NCI-H1436 (cell line): ENCODE data around the gene SLC6A5.

Experiments
- DNase-seq: peaks from one replicate; lab custom pipeline; 2025; lab: John Stamatoyannopoulos, UW

SLC6A5 gene

GRCh38 chr11:20596205-20597153 lies 2.9 kb upstream of the SLC6A5 start:
- no peak for DNase-seq

DNA sequence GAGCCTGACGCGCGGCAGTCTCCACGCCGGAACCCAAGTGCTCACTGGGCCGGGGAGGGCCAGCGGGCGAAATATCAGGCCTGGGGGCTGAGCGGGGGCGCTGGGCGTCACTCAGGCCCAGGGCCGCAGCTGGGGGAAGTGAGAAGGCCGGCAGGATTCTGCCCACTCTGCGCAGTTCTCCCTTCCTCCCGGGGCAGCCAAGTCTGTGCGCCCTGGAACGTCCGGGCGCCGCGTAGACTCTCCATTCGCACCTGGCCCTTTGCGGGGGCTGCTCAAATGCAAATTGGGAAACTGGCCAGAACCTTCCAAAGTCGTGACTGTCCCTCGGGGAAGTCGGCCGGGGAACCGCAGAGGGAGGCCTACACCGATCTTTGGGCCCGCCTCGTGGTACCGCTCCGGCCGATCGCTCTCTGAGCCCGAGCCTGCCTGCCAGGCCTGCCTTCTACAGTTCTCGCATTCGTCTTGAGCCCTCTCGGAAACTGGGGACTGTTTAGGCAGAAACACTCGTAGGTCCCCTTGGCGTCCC lies 2.2 kb upstream of the SLC6A5 start:
- no peak for DNase-seq

DNA sequence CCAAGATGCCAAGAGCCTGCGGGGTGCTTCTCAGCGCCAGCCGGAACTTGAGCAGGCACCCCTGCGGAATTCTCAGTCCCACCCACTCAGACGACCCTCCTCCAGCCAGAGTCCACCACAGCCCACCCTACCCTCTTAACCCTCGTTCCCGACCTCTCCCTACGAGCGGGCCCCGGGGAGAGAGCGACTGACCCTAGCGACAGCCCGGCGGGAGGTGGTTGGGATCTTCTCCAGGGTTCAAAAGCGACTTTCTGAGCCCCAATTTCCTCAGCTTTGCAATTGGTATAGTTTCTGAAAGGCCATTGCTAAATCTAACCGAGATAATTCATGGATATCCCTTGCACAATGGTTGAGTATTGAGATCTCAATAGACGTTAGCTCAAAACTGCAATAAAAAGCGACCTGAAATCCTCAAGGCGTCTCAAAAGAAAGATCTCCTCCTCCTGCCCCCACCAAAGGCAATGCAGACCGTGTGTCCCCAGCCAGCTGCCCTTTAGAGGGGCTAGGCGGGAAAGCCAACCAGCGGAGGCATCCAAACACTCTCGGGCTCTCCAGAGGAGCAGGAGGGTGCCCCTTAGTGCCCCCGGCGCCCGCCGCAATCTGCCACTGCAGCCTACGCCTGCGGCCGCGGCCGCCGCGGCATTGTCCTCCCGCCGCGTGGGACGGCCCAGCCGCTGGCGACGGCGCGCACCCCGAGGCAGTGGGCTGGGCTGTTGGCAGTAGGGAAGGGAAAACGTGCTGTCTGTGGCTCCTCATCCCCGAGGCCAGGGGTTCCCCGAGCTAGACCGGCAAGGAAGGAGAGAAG lies 1.5 kb upstream of the SLC6A5 start:
- no peak for DNase-seq

- DNase-seq, result no peak
These were observed 916 bp upstream of the SLC6A5 start for GRCh38 chr11:20598492-20598891.

- DNase-seq, result no peak
These were observed 575 bp downstream of the SLC6A5 start for GRCh38 chr11:20600020-20600346.

DNA sequence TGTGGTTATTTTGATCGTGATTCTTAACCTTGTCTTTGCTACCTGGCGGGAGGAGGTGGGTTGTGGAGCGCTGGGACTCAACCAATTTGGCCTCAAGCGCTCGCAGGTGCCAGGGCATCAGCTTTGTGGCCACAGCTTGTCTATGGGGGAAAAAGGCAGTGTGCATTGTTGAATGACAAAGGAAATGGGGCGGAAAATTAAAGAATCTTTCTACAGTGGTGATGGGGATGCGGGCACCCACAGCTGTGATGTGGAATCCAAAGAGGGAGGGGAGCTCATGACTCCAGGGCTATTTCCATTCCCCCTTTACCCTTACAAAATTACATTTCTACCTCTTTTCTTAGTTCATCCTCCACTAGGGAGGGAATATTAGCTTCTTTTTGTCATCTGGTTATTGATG lies 1.1 kb downstream of the SLC6A5 start:
- no peak for DNase-seq

GRCh38 chr11:20601221-20601914 lies 2.0 kb downstream of the SLC6A5 start:
- DNase-seq, result no peak

DNA sequence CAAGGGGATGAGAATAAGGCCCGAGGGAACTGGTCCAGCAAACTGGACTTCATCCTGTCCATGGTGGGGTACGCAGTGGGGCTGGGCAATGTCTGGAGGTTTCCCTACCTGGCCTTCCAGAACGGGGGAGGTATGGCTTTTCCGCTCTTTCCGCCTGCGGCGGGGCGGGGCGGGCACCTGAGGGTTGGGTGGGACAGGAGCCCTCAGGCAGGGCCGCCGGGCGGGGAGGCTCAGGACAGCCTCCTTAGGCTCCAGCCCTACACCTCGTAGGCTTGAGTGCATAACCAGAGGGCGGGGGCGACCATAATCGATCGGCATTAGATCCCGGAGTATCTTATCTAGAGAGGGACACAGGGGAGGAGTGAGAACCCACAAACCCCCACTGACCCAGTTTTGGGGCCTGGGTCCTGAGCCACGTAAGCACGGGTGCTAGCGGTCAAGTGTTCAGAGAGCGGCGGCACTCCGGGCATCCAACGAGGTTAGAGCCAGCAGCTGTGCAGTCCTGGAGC lies 4.9 kb downstream of the SLC6A5 start:
- no peak for DNase-seq

DNA sequence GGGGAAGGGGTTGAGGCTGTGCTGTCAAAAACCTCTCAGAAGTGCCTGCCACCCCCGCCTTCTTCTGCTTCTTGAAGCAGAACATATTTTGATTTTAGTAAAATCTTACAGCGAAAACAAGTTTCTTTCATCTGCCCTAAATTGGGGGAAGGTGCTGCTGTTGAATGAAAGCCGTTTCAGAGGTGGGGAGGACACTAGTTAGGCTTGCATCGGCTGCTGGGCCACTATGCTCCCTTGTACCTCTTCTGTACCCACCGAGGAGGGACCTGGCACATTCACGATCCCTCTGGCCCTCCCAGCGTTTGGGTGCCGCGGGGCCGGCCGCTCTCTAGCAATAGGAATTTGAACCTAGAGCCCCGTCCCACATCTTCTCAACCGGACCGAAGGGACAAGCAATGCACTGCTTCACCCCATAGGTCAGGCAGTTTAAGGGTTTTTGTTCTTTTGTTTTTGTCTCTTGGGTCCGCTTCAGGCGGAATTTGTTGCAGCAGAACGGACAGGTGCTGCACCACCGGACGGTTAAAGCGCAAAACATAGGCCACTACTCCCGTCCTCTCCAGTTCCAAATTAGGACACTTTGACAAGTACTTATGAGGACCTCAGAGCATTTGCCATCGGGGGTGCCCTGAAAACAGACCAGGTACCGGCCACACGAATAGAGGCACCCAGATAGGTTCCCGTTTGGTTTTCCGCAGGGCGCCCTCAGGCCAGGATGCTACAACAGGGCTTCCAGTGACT lies 5.6 kb downstream of the SLC6A5 start:
- no peak for DNase-seq

- DNase-seq, result no peak
These were observed 6.2 kb downstream of the SLC6A5 start for GRCh38 chr11:20605602-20606091.

- no peak for DNase-seq
These were observed 9.5 kb downstream of the SLC6A5 start for GRCh38 chr11:20608934-20609333.

- peak; percentile 88 for DNase-seq
These were observed 10.6 kb downstream of the SLC6A5 start for GRCh38 chr11:20609727-20610707.

- DNase-seq, result no peak
These were observed 11.4 kb downstream of the SLC6A5 start for GRCh38 chr11:20610825-20611224.

- no peak for DNase-seq
These were observed 12.0 kb downstream of the SLC6A5 start for GRCh38 chr11:20611445-20611844.

DNA sequence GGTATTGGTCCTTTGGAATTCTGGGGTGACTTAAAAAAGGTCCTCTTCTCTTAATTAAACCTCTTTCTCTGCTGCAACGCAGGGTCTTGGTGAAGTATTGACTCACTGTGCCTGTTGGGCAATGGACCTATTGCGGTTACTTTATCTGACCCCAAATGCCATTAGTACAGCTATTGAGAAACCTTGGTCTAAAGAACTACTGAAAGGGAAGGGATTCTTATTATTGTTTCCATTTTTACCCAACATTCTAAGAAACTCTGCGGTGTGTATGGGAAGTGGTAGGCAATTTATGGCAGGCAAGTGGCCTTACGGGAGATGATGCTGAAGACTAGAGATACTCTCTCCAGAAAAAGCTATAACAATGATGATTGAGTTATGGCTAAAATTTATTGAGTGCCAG lies 12.5 kb downstream of the SLC6A5 start:
- no peak for DNase-seq

GRCh38 chr11:20612416-20612815 lies 13.0 kb downstream of the SLC6A5 start:
- no peak for DNase-seq

GRCh38 chr11:20616920-20617319 lies 17.5 kb downstream of the SLC6A5 start:
- DNase-seq, result no peak

DNA sequence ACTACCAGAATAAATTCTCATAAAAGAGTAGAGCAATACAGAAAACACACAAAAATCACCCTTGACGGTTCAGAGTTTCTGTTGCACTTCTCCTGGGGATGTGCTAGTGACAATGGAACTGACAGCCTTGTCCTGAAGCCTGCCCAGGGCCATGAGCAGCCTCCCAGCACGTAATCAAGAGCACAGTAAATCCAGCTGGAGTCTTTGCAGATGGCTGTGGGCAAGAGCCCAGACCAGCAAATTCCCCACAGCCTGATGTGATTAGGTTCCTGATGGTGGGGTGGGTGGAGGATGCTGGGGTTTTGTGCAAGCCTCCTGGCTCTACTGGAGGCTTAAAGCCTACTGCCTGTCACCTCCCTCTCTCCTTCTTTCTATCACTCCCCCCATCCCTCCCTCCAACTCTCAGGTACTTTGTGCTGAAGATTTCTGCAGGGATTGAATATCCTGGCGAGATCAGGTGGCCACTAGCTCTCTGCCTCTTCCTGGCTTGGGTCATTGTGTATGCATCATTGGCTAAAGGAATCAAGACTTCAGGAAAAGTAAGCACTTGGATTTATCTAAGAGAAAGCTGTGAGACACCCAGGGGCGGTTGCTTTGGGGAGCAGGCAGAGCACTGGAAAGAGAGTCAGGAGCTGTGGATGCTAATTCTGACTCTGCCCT lies 18.1 kb downstream of the SLC6A5 start:
- no peak for DNase-seq

GRCh38 chr11:20618083-20618482 lies 18.7 kb downstream of the SLC6A5 start:
- no peak for DNase-seq
